ENCODE results near the gene SLC25A29. TPM values are rescaled to one million over a fixed set of nuclear protein-coding genes. Genes with fewer than 3 reads are reported as not detected.

The SLC25A29 gene
- total and polyA plus RNA-seq, 2 of the 4 experiments (the other 2 are of a cell fraction), result 6.5 to 37.7 TPM

DNA sequence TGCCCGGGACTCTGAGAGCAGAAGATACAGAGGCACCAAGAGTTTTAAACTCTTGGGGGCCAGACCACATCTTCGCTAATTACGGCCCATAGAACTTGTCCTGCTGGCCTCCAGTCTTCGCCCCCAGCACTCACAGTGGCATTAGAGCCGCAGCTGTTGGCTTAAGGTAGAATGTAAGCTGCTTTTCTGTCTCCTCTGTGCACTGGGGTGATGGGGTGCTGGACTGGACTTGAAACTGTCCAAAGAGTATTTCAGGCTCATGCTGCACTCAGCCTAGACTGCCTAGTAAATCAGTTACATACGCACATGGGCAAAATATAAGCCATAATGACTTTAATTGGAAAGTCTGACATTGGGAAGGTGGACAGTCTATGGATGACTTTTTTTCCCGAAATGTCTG is 38.3 kb downstream of the SLC25A29 start:
- Histone ChIP-seq H3K36me3 (ENCODE audit: control insufficient read depth, insufficient read depth, low read length) (peaks cover 15% of the 10 kb centered on the region), H3K18ac (ENCODE audit: low read depth, low read length) (no peak overlapping the region), H3K14ac (replicated peaks; ENCODE audit: low read depth, low read length) (no peak overlapping the region), H3K9me3 (ENCODE audit: control insufficient read depth, insufficient read depth, low read length) (no peaks in the 10 kb centered on the region), H3K4me3 (ENCODE audit: insufficient read depth, low read depth, low read length) (no peak overlapping the region), H2BK5ac (ENCODE audit: low read depth, low read length, poor library complexity, severe bottlenecking) (no peak overlapping the region), H3K27me3 (ENCODE audit: control insufficient read depth, insufficient read depth, low read length) (no peaks in the 10 kb centered on the region), H3K9ac (ENCODE audit: low read depth, low read length) (no peak overlapping the region), H3K56ac (ENCODE audit: extremely low read depth, insufficient read depth, low read length) (no peak overlapping the region), H3K4me1 (ENCODE audit: control insufficient read depth, insufficient read depth, low read length) (peaks cover 6% of the 10 kb centered on the region), H3K79me1 (ENCODE audit: low read depth in 1 of 2, low read length in 2 of 2) (peaks cover 28 to 79% of the 10 kb centered on the region in 2 experiments), H3K4me2 (ENCODE audit: low read depth, low read length) (no peak overlapping the region), H2AFZ (replicated peaks; ENCODE audit: low read length, poor library complexity) (no peak overlapping the region), H2BK120ac (ENCODE audit: low read depth, low read length) (no peak overlapping the region), H2BK15ac (ENCODE audit: low read depth, low read length) (no peak overlapping the region), H3K23ac (ENCODE audit: low read depth, low read length) (no peak overlapping the region), H2AK9ac (replicated peaks; ENCODE audit: low read depth, low read length, poor library complexity) (no peak overlapping the region), H4K91ac (ENCODE audit: insufficient read depth, low read depth, low read length) (no peak overlapping the region), H3K27ac (ENCODE audit: insufficient read depth, low read length) (no peak overlapping the region), H4K8ac (ENCODE audit: low read depth in 2 of 2, low read length in 2 of 2) (no peak overlapping the region), H3K9me1 (ENCODE audit: insufficient read depth, low read length) (peaks cover 10% of the 10 kb centered on the region; the same call in 1 of the 2 replicates), H4K20me1 (ENCODE audit: insufficient read depth, low read length) (peaks cover 81% of the 10 kb centered on the region), H3K4ac (ENCODE audit: low read depth, low read length) (no peak overlapping the region), H2AK5ac (ENCODE audit: low read depth, low read length) (no peak overlapping the region), H2BK20ac (ENCODE audit: low read depth, low read length) (no peak overlapping the region), H4K5ac (ENCODE audit: low read depth, low read length) (no peak overlapping the region)
- ATAC-seq (ENCODE audit: low read depth), result no peak
- BruUV-seq (replicated peaks), result no TSS peak
- no peak for DNase-seq
- TF ChIP-seq, protein P1, sequence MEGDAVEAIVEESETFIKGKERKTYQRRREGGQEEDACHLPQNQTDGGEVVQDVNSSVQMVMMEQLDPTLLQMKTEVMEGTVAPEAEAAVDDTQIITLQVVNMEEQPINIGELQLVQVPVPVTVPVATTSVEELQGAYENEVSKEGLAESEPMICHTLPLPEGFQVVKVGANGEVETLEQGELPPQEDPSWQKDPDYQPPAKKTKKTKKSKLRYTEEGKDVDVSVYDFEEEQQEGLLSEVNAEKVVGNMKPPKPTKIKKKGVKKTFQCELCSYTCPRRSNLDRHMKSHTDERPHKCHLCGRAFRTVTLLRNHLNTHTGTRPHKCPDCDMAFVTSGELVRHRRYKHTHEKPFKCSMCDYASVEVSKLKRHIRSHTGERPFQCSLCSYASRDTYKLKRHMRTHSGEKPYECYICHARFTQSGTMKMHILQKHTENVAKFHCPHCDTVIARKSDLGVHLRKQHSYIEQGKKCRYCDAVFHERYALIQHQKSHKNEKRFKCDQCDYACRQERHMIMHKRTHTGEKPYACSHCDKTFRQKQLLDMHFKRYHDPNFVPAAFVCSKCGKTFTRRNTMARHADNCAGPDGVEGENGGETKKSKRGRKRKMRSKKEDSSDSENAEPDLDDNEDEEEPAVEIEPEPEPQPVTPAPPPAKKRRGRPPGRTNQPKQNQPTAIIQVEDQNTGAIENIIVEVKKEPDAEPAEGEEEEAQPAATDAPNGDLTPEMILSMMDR (conservative IDR thresholded peaks at IDR 0.05; ENCODE audit: low read depth, low read length), result no peak
- TF ChIP-seq MAFK (IDR thresholded peaks at IDR 0.05; ENCODE audit: low read depth, low read length), result no peak
- TF ChIP-seq, protein P2, sequence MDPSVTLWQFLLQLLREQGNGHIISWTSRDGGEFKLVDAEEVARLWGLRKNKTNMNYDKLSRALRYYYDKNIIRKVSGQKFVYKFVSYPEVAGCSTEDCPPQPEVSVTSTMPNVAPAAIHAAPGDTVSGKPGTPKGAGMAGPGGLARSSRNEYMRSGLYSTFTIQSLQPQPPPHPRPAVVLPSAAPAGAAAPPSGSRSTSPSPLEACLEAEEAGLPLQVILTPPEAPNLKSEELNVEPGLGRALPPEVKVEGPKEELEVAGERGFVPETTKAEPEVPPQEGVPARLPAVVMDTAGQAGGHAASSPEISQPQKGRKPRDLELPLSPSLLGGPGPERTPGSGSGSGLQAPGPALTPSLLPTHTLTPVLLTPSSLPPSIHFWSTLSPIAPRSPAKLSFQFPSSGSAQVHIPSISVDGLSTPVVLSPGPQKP (IDR thresholded peaks at IDR 0.05; ENCODE audit: borderline replicate concordance, low read depth, low read length), result no peak
- TF ChIP-seq MXI1 (IDR thresholded peaks at IDR 0.05; ENCODE audit: borderline replicate concordance, low read depth, low read length), result no peak
- no peak for TF ChIP-seq POLR2A (IDR thresholded peaks at IDR 0.05; ENCODE audit: low read depth, low read length)
- TF ChIP-seq CEBPB (IDR thresholded peaks at IDR 0.05; ENCODE audit: low read depth, low read length), result no peak
- TF ChIP-seq BHLHE40 (IDR thresholded peaks at IDR 0.05; ENCODE audit: low read depth, low read length), result no peak
- no peak for TF ChIP-seq NFE2L2 (IDR thresholded peaks at IDR 0.05; ENCODE audit: low read depth, low read length)
- TF ChIP-seq RAD21 (IDR thresholded peaks at IDR 0.05; ENCODE audit: low read length), result no peak
- no peak for TF ChIP-seq RFX5 (IDR thresholded peaks at IDR 0.05; ENCODE audit: low read depth, low read length)
- TF ChIP-seq MAZ (IDR thresholded peaks at IDR 0.05; ENCODE audit: borderline replicate concordance, low read depth, low read length), result no peak
- TF ChIP-seq, protein P3, sequence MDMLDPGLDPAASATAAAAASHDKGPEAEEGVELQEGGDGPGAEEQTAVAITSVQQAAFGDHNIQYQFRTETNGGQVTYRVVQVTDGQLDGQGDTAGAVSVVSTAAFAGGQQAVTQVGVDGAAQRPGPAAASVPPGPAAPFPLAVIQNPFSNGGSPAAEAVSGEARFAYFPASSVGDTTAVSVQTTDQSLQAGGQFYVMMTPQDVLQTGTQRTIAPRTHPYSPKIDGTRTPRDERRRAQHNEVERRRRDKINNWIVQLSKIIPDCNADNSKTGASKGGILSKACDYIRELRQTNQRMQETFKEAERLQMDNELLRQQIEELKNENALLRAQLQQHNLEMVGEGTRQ (IDR thresholded peaks at IDR 0.05; ENCODE audit: low read depth, low read length), result no peak
- TF ChIP-seq FOS (IDR thresholded peaks at IDR 0.05; ENCODE audit: low read depth, low read length), result no peak
- no peak for TF ChIP-seq RCOR1 (IDR thresholded peaks at IDR 0.05; ENCODE audit: insufficient replicate concordance, low read length)
- TF ChIP-seq CHD1 (IDR thresholded peaks at IDR 0.05; ENCODE audit: low read depth, low read length), result no peak
- no peak for TF ChIP-seq SMC3 (IDR thresholded peaks at IDR 0.05; ENCODE audit: low read depth, low read length)
- intact Hi-C loops (cut with micrococcal nuclease), result no loop called here
- POLR2A ChIA-PET (ENCODE audit: unreplicated experiment), result no interaction called here
- dilution Hi-C loops (cut with HindIII; ENCODE audit: low sequenced_read_pairs, unreplicated experiment), result no loop called here
- no CpG with 5 or more reads among the region's 7 CpGs for WGBS, 2 experiments (ENCODE audit: extremely low coverage in 2 of 2, insufficient read length in 1 of 2)
- in situ Hi-C loops (cut with MboI; ENCODE audit: low sequenced_read_pairs), result no loop called here
- CTCF ChIA-PET, result no interaction called here

Data from IMR-90 (cell line).